Colon (tissue), 2 donors: Measurements from ENCODE around the gene SFTPA1.
A peak's percentile ranks its signal among the peaks of the same experiment; 100 is the strongest.
"Not testable (repeated sequence)": the region's sequence is repeated elsewhere in the genome, so short reads cannot be mapped to it uniquely, and the experiment has no call there.

Source experiments
- FAIRE-seq: peaks from 2 replicates; lab custom pipeline; 2012; peaks lifted over from hg19 to GRCh38; lab: Jason Lieb, UNC
- donor health status: control.
- donor health status: control.

Gene SFTPA1

GRCh38 chr10:79610601-79611191, at the start of gene SFTPA1:
SFTPA1 (plus strand) TSS chr10:79610939; CDS start chr10:79611826, 887 bp downstream.
- FAIRE-seq: no peak

- FAIRE-seq: no peak
These were observed 49.5 kb upstream of the SFTPA1 start for GRCh38 chr10:79561257-79561656.

GRCh38 chr10:79562135-79562756, 48.5 kb upstream of the SFTPA1 start:
- no peak for FAIRE-seq

- FAIRE-seq: no peak
These were observed 47.3 kb upstream of the SFTPA1 start for GRCh38 chr10:79563426-79563825.

GRCh38 chr10:79570624-79571023, 40.1 kb upstream of the SFTPA1 start:
- not testable (repeated sequence) for FAIRE-seq

- FAIRE-seq: peak; percentile 70
These were observed 31.4 kb upstream of the SFTPA1 start for GRCh38 chr10:79579361-79579760.

- FAIRE-seq: no peak
These were observed 29.7 kb upstream of the SFTPA1 start for GRCh38 chr10:79581044-79581443.

GRCh38 chr10:79582096-79582495, 28.6 kb upstream of the SFTPA1 start:
- no peak for FAIRE-seq

GRCh38 chr10:79582954-79583353, 27.8 kb upstream of the SFTPA1 start:
- not testable (repeated sequence) for FAIRE-seq

GRCh38 chr10:79583488-79584024, 27.2 kb upstream of the SFTPA1 start:
- FAIRE-seq: no peak

GRCh38 chr10:79585870-79586527, 24.7 kb upstream of the SFTPA1 start:
- no peak for FAIRE-seq

- no peak for FAIRE-seq
These were observed 23.8 kb upstream of the SFTPA1 start for GRCh38 chr10:79586933-79587332.

- no peak for FAIRE-seq
These were observed 21.9 kb upstream of the SFTPA1 start for GRCh38 chr10:79588800-79589199.

- no peak for FAIRE-seq
These were observed 17.4 kb upstream of the SFTPA1 start for GRCh38 chr10:79593377-79593776.

- FAIRE-seq: not testable (repeated sequence)
These were observed 16.2 kb upstream of the SFTPA1 start for GRCh38 chr10:79594565-79594964.

GRCh38 chr10:79595510-79595909, 15.2 kb upstream of the SFTPA1 start:
- FAIRE-seq: no peak

GRCh38 chr10:79599644-79600043, 11.1 kb upstream of the SFTPA1 start:
- FAIRE-seq: not testable (repeated sequence)

- no peak for FAIRE-seq
These were observed 8.8 kb upstream of the SFTPA1 start for GRCh38 chr10:79601939-79602338.

GRCh38 chr10:79602953-79603352, 7.8 kb upstream of the SFTPA1 start:
- FAIRE-seq: no peak

GRCh38 chr10:79604294-79604693, 6.4 kb upstream of the SFTPA1 start:
- FAIRE-seq: no peak

- no peak for FAIRE-seq
These were observed 5.4 kb upstream of the SFTPA1 start for GRCh38 chr10:79605308-79605707.

- FAIRE-seq: no peak
These were observed 2.0 kb upstream of the SFTPA1 start for GRCh38 chr10:79608505-79609375.
